Measurements from ENCODE around the gene ACP1. TPM values are rescaled to one million over a fixed set of nuclear protein-coding genes. Genes with fewer than 3 reads are reported as not detected.

The ACP1 gene
- total RNA-seq, 2 donors from 2014 or later, result 111 to 144 TPM

GRCh38 chr2:260507-261161 lies 4.1 kb upstream of the ACP1 start:
- 79 to 91% methylated on average over 4 to 6 of the region's 6 CpGs for WGBS, 2 experiments (ENCODE audit: insufficient coverage in 1 of 2, insufficient read length in 1 of 2)

GRCh38 chr2:262117-262516 lies 2.6 kb upstream of the ACP1 start:
- 75 to 89% methylated on average over 1 to 3 of the region's 3 CpGs for WGBS, 2 experiments (ENCODE audit: insufficient coverage in 1 of 2, insufficient read length in 1 of 2)
- no peak for DNase-seq
- H3K9ac ChIP-seq (ENCODE audit: extremely low read depth, low read length, poor library complexity, severe bottlenecking), result no peak overlapping the region
- H3K27me3 ChIP-seq (ENCODE audit: control insufficient read depth, insufficient read depth, low read length, poor library complexity, severe bottlenecking), result no peaks in the 10 kb centered on the region
- peak overlapping the region; percentile 93 for H3K4me3 Mint-ChIP-seq
- H3K36me3 Mint-ChIP-seq (ENCODE audit: low read depth), result peaks cover 31% of the 10 kb centered on the region
- H3K9me3 Mint-ChIP-seq, result peaks cover 22% of the 10 kb centered on the region
- H3K4me1 Mint-ChIP-seq, result peaks cover 18% of the 10 kb centered on the region
- H3K4me3 ChIP-seq (ENCODE audit: low read length), result no peak overlapping the region
- no peak overlapping the region for H3K27ac ChIP-seq (ENCODE audit: low read depth, low read length)
- no peaks in the 10 kb centered on the region for H3K4me1 ChIP-seq (ENCODE audit: control insufficient read depth, insufficient read depth, low read length)
- peaks cover 21% of the 10 kb centered on the region for H3K9me3 ChIP-seq (ENCODE audit: control insufficient read depth, low read length)
- peaks cover 11% of the 10 kb centered on the region for H3K27me3 Mint-ChIP-seq (ENCODE audit: insufficient read depth)
- no peak overlapping the region for H3K27ac Mint-ChIP-seq
- H3K36me3 ChIP-seq (ENCODE audit: control insufficient read depth, insufficient read depth, low read length), result no peaks in the 10 kb centered on the region
- no peak for TF ChIP-seq CTCF (conservative IDR thresholded peaks at IDR 0.05)

More at GRCh38 chr2:260507-261161, 4.1 kb upstream of the ACP1 start:
- DNase-seq, result no peak
- no peak for TF ChIP-seq CTCF (conservative IDR thresholded peaks at IDR 0.05)
- Histone ChIP-seq H3K27me3 (ENCODE audit: control insufficient read depth, insufficient read depth, low read length, poor library complexity, severe bottlenecking) (no peaks in the 10 kb centered on the region), H3K36me3 (ENCODE audit: control insufficient read depth, insufficient read depth, low read length) (no peaks in the 10 kb centered on the region), H3K27ac (ENCODE audit: low read depth, low read length) (no peak overlapping the region), H3K9ac (ENCODE audit: extremely low read depth, low read length, poor library complexity, severe bottlenecking) (no peak overlapping the region), H3K4me3 (ENCODE audit: low read length) (peak overlapping the region; percentile 39), H3K9me3 (ENCODE audit: control insufficient read depth, low read length) (peaks cover 22% of the 10 kb centered on the region), H3K4me1 (ENCODE audit: control insufficient read depth, insufficient read depth, low read length) (no peaks in the 10 kb centered on the region)
- Mint-ChIP-seq H3K4me1 (peaks cover 12% of the 10 kb centered on the region), H3K9me3 (peaks cover 27% of the 10 kb centered on the region), H3K4me3 (no peak overlapping the region), H3K27ac (no peak overlapping the region), H3K36me3 (ENCODE audit: low read depth) (peaks cover 30% of the 10 kb centered on the region), H3K27me3 (ENCODE audit: insufficient read depth) (peaks cover 11% of the 10 kb centered on the region)

- 73 to 81% methylated on average over 28 to 42 of the region's 42 CpGs for WGBS, 2 experiments (ENCODE audit: insufficient coverage in 1 of 2, insufficient read length in 1 of 2)
- TF ChIP-seq CTCF (conservative IDR thresholded peaks at IDR 0.05), result no peak
- peaks cover 21% of the 10 kb centered on the region for H3K4me1 Mint-ChIP-seq
- Histone ChIP-seq H3K9me3 (ENCODE audit: control insufficient read depth, low read length) (peaks cover 10% of the 10 kb centered on the region), H3K27ac (ENCODE audit: low read depth, low read length) (no peak overlapping the region), H3K4me1 (ENCODE audit: control insufficient read depth, insufficient read depth, low read length) (no peaks in the 10 kb centered on the region), H3K27me3 (ENCODE audit: control insufficient read depth, insufficient read depth, low read length, poor library complexity, severe bottlenecking) (no peaks in the 10 kb centered on the region), H3K36me3 (ENCODE audit: control insufficient read depth, insufficient read depth, low read length) (no peaks in the 10 kb centered on the region), H3K4me3 (ENCODE audit: low read length) (peak overlapping the region; percentile 71), H3K9ac (ENCODE audit: extremely low read depth, low read length, poor library complexity, severe bottlenecking) (no peak overlapping the region)
- H3K36me3 Mint-ChIP-seq (ENCODE audit: low read depth), result peaks cover 25% of the 10 kb centered on the region
- no peak for DNase-seq
- H3K27ac Mint-ChIP-seq, result no peak overlapping the region
- H3K4me3 Mint-ChIP-seq, result peak overlapping the region; percentile 93
- H3K9me3 Mint-ChIP-seq, result peaks cover 11% of the 10 kb centered on the region
- H3K27me3 Mint-ChIP-seq (ENCODE audit: insufficient read depth), result peaks cover 11% of the 10 kb centered on the region
These were observed 1.6 kb upstream of the ACP1 start for GRCh38 chr2:263022-263738.

Measured in endodermal cell (in vitro differentiated cells).